ENCODE results near the gene CCL2. TPM values are rescaled to one million over a fixed set of nuclear protein-coding genes. Genes with fewer than 3 reads are reported as not detected.

The CCL2 gene
- polyA plus RNA-seq, 3 donors, result 14.9 to 17.8 (median 15.7) TPM

GRCh38 chr17:34257299-34257985 is 2.4 kb downstream of the CCL2 start:
- no peak for DNase-seq

- no peak for DNase-seq
Observed at GRCh38 chr17:34257986-34258326, 2.9 kb downstream of the CCL2 start.

- no peak for DNase-seq
Observed at GRCh38 chr17:34259146-34259545, 4.1 kb downstream of the CCL2 start.

- no peak for DNase-seq
Observed at GRCh38 chr17:34260861-34261260, 5.8 kb downstream of the CCL2 start.

- no peak for DNase-seq
Observed at GRCh38 chr17:34261568-34262337, 6.7 kb downstream of the CCL2 start.

- DNase-seq, result no peak
Observed at GRCh38 chr17:34265711-34266110, 10.6 kb downstream of the CCL2 start.

GRCh38 chr17:34269969-34270368 is 14.9 kb downstream of the CCL2 start, which contains the start of gene CCL7:
CCL7 (plus strand) TSS chr17:34270221; CDS start chr17:34270291, 70 bp downstream.
- no peak for DNase-seq

GRCh38 chr17:34275881-34276280 is 20.8 kb downstream of the CCL2 start:
- DNase-seq, result no peak

GRCh38 chr17:34276826-34277225 is 21.7 kb downstream of the CCL2 start:
- DNase-seq, result no peak

- DNase-seq, result no peak
Observed at GRCh38 chr17:34283571-34283970, 28.5 kb downstream of the CCL2 start.

- DNase-seq, result peak; percentile 48
Observed at GRCh38 chr17:34285286-34285792, 30.3 kb downstream of the CCL2 start, which contains the start of gene CCL11. CCL11 (plus strand) TSS chr17:34285742; CDS start chr17:34285809, 67 bp downstream.

- no peak for DNase-seq
Observed at GRCh38 chr17:34287875-34288274, 32.8 kb downstream of the CCL2 start.

GRCh38 chr17:34290586-34290985 is 35.5 kb downstream of the CCL2 start:
- no peak for DNase-seq

- DNase-seq, result no peak
Observed at GRCh38 chr17:34291721-34292348, 36.8 kb downstream of the CCL2 start.

GRCh38 chr17:34299027-34299426 is 43.9 kb downstream of the CCL2 start:
- DNase-seq, result no peak

GRCh38 chr17:34299956-34300577 is 45.0 kb downstream of the CCL2 start:
- no peak for DNase-seq

- no peak for DNase-seq
Observed at GRCh38 chr17:34300652-34301370, 45.7 kb downstream of the CCL2 start.

GRCh38 chr17:34301986-34302385 is 46.9 kb downstream of the CCL2 start:
- DNase-seq, result no peak

- no peak for DNase-seq
Observed at GRCh38 chr17:34302636-34303035, 47.6 kb downstream of the CCL2 start.

- no peak for DNase-seq
Observed at GRCh38 chr17:34303606-34304005, 48.5 kb downstream of the CCL2 start.

- DNase-seq, result no peak
Observed at GRCh38 chr17:34305061-34305460, 50.0 kb downstream of the CCL2 start.

- DNase-seq, result no peak
Observed at GRCh38 chr17:34305606-34306005, 50.5 kb downstream of the CCL2 start.
